ENCODE results near the gene CD58.

The CD58 gene

GRCh38 chr1:116537040-116537831, 33.6 kb downstream of the CD58 start:
- DNase-seq (ENCODE audit: insufficient read length, low spot score) = no peak

GRCh38 chr1:116534014-116534739, 36.6 kb downstream of the CD58 start:
- TF ChIP-seq TAF1 (IDR thresholded peaks at IDR 0.05; ENCODE audit: low read depth, low read length) = no peak
- peak; percentile 26; the same call in 1 of the 2 replicates for TF ChIP-seq POLR2AphosphoS5 (IDR thresholded peaks at IDR 0.05; ENCODE audit: low read depth, low read length)
- no peak for TF ChIP-seq POU2F2 (IDR thresholded peaks at IDR 0.05; ENCODE audit: low read depth, low read length)
- no peak for TF ChIP-seq SPI1 (IDR thresholded peaks at IDR 0.05; ENCODE audit: low read depth, low read length)
- no peak for DNase-seq (ENCODE audit: insufficient read length, low spot score)
- no peak for FAIRE-seq

More at GRCh38 chr1:116537040-116537831, 33.6 kb downstream of the CD58 start:
- no peak for FAIRE-seq
- TF ChIP-seq PAX5 (IDR thresholded peaks at IDR 0.05; ENCODE audit: insufficient read depth, low read length, severe bottlenecking) (no peak), TAF1 (IDR thresholded peaks at IDR 0.05; ENCODE audit: low read depth, low read length) (no peak), SPI1 (IDR thresholded peaks at IDR 0.05; ENCODE audit: low read depth, low read length) (no peak), POLR2A (IDR thresholded peaks at IDR 0.05; ENCODE audit: low read depth, low read length) (peak; percentile 30; the same call in 1 of the 2 replicates)

GRCh38 chr1:116533429-116533820, 37.4 kb downstream of the CD58 start:
- FAIRE-seq (no peak), DNase-seq (ENCODE audit: insufficient read length, low spot score) (no peak)
- no peak for TF ChIP-seq POLR2AphosphoS5 (IDR thresholded peaks at IDR 0.05; ENCODE audit: low read depth, low read length)
- no peak for TF ChIP-seq TAF1 (IDR thresholded peaks at IDR 0.05; ENCODE audit: low read depth, low read length)
- no peak for TF ChIP-seq POLR2A (IDR thresholded peaks at IDR 0.05; ENCODE audit: low read depth, low read length)
- TF ChIP-seq PAX5 (IDR thresholded peaks at IDR 0.05; ENCODE audit: insufficient read depth, low read length, severe bottlenecking) = no peak
- no peak for TF ChIP-seq POU2F2 (IDR thresholded peaks at IDR 0.05; ENCODE audit: low read depth, low read length)
- no peak for TF ChIP-seq SPI1 (IDR thresholded peaks at IDR 0.05; ENCODE audit: low read depth, low read length)

GRCh38 chr1:116532671-116533428, 38.0 kb downstream of the CD58 start:
- FAIRE-seq = no peak
- DNase-seq (ENCODE audit: insufficient read length, low spot score) = no peak
- TF ChIP-seq SPI1 (IDR thresholded peaks at IDR 0.05; ENCODE audit: low read depth, low read length) (no peak), POLR2AphosphoS5 (IDR thresholded peaks at IDR 0.05; ENCODE audit: low read depth, low read length) (peak; percentile 61), POLR2A (IDR thresholded peaks at IDR 0.05; ENCODE audit: low read depth, low read length) (peak; percentile 38; the same call in 1 of the 2 replicates)

- no peak for DNase-seq (ENCODE audit: insufficient read length, low spot score)
- peak; percentile 70 for FAIRE-seq
- TF ChIP-seq TAF1 (IDR thresholded peaks at IDR 0.05; ENCODE audit: low read depth, low read length) (no peak), POU2F2 (IDR thresholded peaks at IDR 0.05; ENCODE audit: low read depth, low read length) (no peak), PAX5 (IDR thresholded peaks at IDR 0.05; ENCODE audit: insufficient read depth, low read length, severe bottlenecking) (no peak), SPI1 (IDR thresholded peaks at IDR 0.05; ENCODE audit: low read depth, low read length) (no peak), POLR2A (IDR thresholded peaks at IDR 0.05; ENCODE audit: low read depth, low read length) (peak; percentile 65; the same call in 1 of the 2 replicates), POLR2AphosphoS5 (IDR thresholded peaks at IDR 0.05; ENCODE audit: low read depth, low read length) (peak; percentile 75)
Measured at GRCh38 chr1:116531917-116532316, 38.9 kb downstream of the CD58 start.

GRCh38 chr1:116529681-116530080, 41.1 kb downstream of the CD58 start:
- DNase-seq (ENCODE audit: insufficient read length, low spot score) = no peak
- FAIRE-seq = no peak
- TF ChIP-seq TAF1 (IDR thresholded peaks at IDR 0.05; ENCODE audit: low read depth, low read length) (no peak), POLR2AphosphoS5 (IDR thresholded peaks at IDR 0.05; ENCODE audit: low read depth, low read length) (no peak), POU2F2 (IDR thresholded peaks at IDR 0.05; ENCODE audit: low read depth, low read length) (no peak), POLR2A (IDR thresholded peaks at IDR 0.05; ENCODE audit: low read depth, low read length) (no peak), SPI1 (IDR thresholded peaks at IDR 0.05; ENCODE audit: low read depth, low read length) (no peak), PAX5 (IDR thresholded peaks at IDR 0.05; ENCODE audit: insufficient read depth, low read length, severe bottlenecking) (no peak)

- TF ChIP-seq POLR2AphosphoS5 (IDR thresholded peaks at IDR 0.05; ENCODE audit: low read depth, low read length) (peak; percentile 82), POU2F2 (IDR thresholded peaks at IDR 0.05; ENCODE audit: low read depth, low read length) (no peak), SPI1 (IDR thresholded peaks at IDR 0.05; ENCODE audit: low read depth, low read length) (no peak), TAF1 (IDR thresholded peaks at IDR 0.05; ENCODE audit: low read depth, low read length) (no peak), POLR2A (IDR thresholded peaks at IDR 0.05; ENCODE audit: low read depth, low read length) (peak; percentile 61; the same call in 1 of the 2 replicates), PAX5 (IDR thresholded peaks at IDR 0.05; ENCODE audit: insufficient read depth, low read length, severe bottlenecking) (no peak)
- no peak for DNase-seq (ENCODE audit: insufficient read length, low spot score)
- FAIRE-seq = peak; percentile 35
Measured at GRCh38 chr1:116529199-116529631, 41.6 kb downstream of the CD58 start.

- TF ChIP-seq POLR2AphosphoS5 (IDR thresholded peaks at IDR 0.05; ENCODE audit: low read depth, low read length) (no peak), POLR2A (IDR thresholded peaks at IDR 0.05; ENCODE audit: low read depth, low read length) (peak; percentile 3; the same call in 1 of the 2 replicates)
- no peak for DNase-seq (ENCODE audit: insufficient read length, low spot score)
- FAIRE-seq = no peak
Measured at GRCh38 chr1:116528329-116529083, 42.3 kb downstream of the CD58 start.

- TF ChIP-seq POLR2AphosphoS5 (IDR thresholded peaks at IDR 0.05; ENCODE audit: low read depth, low read length) = peak; percentile 74; the same call in 1 of the 2 replicates
- TF ChIP-seq SPI1 (IDR thresholded peaks at IDR 0.05; ENCODE audit: low read depth, low read length) = no peak
- TF ChIP-seq TAF1 (IDR thresholded peaks at IDR 0.05; ENCODE audit: low read depth, low read length) = no peak
- no peak for TF ChIP-seq PAX5 (IDR thresholded peaks at IDR 0.05; ENCODE audit: insufficient read depth, low read length, severe bottlenecking)
- TF ChIP-seq POLR2A (IDR thresholded peaks at IDR 0.05; ENCODE audit: low read depth, low read length) = peak; percentile 64
- FAIRE-seq (no peak), DNase-seq (ENCODE audit: insufficient read length, low spot score) (no peak)
Measured at GRCh38 chr1:116525440-116525839, 45.4 kb downstream of the CD58 start.
